GM19468 (cell line): ENCODE measurements around the gene CCDC169.
A peak's percentile ranks its signal among the peaks of the same experiment; 100 is the strongest.
"Not testable (repeated sequence)": the region's sequence is repeated elsewhere in the genome, so short reads cannot be mapped to it uniquely, and the experiment has no call there.

Experiments used
- ATAC-seq: cut with Tn5 transposase; IDR thresholded peaks from one replicate; pipeline ENCODE4 v1.9.1; 2021; ENCODE audit warnings: mild to moderate bottlenecking, moderate library complexity, moderate number of reproducible peaks; ENCODE audit not compliant: unreplicated experiment; ENCODE audit errors: extremely low read depth

CCDC169 gene

DNA sequence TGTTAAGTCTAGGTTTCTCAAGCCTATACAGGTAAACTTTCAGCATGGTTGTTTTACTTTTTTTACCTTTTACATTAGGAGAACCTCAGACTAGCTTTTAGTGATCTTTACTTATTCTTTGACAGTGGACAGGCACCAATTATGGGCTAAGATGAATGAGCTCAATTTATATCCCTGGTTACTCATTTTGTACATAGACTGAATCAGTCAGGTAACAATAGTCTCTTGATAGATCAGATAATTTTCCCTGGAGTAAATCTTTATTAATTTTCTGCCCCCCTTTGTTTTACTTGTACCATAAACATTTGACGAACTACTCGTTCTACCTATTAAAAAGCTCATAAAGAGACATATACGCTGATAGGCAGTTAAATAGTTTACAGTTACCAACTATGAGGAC, 25.8 kb upstream of the CCDC169 start:
- no peak for ATAC-seq

GRCh38 chr13:36319793-36320192, 22.2 kb upstream of the CCDC169 start:
- not testable (repeated sequence) for ATAC-seq

DNA sequence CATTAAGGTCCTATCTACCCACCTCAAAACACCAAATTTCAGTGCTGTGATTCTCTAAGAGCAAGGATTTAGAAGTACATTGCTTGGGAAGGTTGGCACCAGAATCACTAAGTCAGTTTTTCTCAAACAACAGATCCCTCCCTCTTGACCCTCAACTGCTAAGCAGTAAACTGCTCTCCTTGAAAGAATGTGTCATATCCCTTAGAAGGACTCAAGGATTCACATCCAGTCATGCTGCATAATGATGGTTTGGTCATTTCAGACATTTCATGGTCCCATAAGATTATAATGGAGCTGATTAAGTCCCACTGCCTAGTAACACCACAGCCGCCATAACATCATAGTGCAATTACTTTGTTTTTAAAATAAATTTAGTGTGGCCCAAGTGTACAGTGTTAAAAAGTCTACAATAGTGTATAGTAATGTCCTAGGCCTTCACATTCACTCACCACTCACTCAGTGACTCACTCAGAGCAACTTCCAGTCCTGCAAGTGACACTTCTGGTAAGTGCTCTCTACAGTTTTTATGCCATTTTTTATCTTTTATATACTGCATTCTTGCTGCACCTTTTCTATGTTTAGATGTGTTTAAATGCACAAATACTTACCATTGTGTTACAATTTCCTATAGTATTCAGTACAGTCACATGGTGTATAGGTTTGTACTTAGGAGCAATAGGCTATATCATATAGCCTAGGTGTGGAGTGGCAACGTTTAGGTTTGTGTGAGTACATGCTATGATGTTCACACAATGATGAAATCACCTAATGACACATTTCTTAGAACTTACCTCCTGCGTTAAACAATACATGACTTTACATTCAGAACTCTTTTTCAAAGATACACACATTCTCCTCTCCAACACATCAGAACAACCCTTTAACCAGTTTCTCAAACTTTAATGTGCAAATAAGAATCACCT, 15.7 kb upstream of the CCDC169 start:
- no peak for ATAC-seq

DNA sequence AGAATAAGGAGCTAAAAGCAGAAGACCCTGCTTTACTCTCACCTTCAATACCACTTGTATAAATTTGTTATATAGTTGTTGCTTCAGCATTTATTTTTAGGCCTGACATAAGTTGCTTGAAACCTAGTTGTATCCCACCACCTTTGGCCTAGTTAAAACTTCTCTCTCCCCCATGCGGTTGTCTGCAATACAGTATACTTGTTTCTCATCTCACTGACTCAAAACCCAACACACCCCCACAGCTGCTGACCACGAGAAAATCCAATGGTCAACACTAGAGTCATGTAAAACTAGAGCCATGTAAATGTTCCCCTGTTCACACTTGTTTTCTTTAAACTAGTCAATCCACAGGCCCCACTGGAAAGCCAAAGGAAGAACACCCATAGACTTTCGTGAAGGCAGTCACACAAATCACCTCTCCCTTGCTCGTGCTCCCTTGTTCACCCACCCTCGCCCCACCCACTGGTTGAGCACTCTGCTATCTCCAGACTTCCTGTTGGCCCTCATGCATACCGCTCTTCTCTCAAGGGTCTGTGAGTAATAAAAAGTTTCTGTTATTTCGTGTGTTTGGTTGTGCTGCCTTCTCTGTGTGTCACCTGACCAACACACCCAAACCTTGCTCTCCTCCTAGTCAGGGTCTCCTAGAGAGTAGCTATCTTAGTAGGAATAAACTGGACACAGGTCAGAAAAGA, 12.9 kb upstream of the CCDC169 start:
- ATAC-seq: no peak

GRCh38 chr13:36302289-36302688, 4.7 kb upstream of the CCDC169 start:
- ATAC-seq: no peak

DNA sequence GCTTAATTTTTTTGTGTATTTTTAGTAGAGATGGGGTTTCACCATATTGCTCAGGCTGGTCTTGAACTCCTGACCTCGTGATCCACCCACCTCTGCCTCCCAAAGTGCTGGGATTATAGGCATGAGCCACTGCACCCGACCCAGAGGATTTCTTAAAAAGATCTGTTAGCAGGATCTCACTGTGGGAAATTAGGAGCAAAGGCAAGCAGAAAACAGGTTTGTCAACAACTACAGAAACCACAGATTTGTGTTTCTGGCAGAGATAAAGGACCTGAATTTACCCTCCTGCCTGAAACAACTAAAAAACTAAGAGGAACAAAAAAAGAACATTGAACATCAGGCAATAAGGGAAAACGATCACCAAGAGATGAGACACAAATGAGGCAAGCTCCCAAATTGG, 1.9 kb upstream of the CCDC169 start:
- not testable (repeated sequence) for ATAC-seq

GRCh38 chr13:36298535-36299068, 988 bp upstream of the CCDC169 start:
- no peak for ATAC-seq

DNA sequence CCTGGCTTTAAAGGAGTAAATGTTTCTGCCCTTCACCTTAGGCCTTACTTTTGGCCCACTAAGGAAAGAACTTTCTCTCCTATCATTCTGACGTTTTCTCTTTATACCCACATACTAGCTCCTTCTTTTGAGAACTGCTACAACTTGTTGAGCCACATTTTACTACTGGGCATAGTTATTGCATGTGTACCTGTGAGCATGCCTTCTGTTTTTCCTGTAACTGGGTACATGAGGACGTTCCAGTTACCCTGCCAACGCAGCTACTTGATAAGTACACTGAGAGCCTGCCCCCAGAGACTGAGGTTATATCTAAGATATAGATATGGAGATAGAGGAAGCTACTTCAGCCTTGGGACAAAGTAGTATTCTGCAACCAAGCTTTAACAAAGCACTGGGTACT, 3.5 kb downstream of the CCDC169 start:
- ATAC-seq: no peak

DNA sequence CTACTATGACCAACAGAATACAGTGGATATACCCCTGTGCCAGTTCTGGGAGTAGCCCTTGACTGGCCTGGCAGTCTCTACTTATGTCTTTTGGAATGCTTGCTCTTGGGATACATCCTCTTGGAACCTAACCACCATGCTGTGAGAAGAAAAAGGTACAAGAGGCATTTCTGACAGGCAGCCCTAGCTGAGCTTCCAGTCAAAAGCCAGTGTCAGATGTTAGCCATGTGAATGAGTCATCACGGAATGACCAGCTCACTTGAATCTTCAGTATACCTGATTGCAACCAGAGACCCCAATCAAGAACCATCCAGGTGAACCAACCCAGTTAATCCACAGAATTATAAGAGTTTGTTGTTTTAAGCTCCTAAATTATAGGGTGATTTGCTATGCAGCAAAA, 4.1 kb downstream of the CCDC169 start:
- ATAC-seq: no peak

- ATAC-seq: no peak
Observed at GRCh38 chr13:36288794-36289391, 8.7 kb downstream of the CCDC169 start.

DNA sequence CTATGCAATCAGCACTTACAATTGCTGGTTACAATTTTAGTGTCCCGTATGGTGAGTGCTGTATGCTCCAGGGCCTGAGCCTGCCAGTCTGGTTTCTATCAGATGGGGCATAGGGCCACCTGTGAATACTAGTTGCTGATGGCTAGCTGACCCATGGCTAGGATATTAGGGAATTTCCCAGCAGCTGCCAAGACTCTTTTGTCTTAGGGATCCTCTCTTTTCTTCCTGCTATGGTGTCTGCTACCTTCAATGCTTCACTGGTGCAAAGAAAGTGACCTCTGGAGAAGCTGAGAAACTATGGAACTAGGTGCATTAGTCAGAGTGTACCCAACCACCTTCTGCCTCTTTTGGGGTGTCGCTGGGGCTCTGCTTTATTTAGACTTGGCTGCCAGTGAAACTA, 11.6 kb downstream of the CCDC169 start:
- ATAC-seq: no peak

DNA sequence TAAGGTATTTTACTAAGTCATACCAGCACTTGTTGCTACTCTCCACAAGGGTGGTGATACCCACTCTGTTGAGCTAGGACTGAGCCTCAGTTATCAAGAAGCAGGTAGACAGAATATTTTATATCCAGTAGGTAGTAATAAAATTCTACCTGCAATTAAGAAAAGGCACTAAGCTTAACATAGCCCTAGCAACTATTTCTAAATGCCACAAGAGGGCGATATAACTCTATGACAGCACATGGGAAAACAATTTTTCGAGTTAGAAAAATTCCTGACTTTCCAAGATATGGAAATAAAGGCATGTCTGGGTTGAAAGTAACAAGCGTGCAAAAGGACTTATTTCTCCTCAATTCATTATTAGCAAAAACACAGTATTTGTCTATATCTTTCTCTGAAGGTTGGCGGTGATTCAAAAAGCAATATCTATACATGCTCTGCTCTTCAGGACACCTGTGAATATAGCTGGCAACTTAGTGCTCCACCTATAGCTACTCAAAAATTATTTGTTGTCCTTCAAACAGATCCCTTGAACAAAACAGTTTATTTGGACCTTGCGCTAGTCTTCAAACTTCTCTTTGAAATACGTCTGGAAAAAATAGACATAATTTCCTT, 14.7 kb downstream of the CCDC169 start:
- peak; percentile 32 for ATAC-seq

DNA sequence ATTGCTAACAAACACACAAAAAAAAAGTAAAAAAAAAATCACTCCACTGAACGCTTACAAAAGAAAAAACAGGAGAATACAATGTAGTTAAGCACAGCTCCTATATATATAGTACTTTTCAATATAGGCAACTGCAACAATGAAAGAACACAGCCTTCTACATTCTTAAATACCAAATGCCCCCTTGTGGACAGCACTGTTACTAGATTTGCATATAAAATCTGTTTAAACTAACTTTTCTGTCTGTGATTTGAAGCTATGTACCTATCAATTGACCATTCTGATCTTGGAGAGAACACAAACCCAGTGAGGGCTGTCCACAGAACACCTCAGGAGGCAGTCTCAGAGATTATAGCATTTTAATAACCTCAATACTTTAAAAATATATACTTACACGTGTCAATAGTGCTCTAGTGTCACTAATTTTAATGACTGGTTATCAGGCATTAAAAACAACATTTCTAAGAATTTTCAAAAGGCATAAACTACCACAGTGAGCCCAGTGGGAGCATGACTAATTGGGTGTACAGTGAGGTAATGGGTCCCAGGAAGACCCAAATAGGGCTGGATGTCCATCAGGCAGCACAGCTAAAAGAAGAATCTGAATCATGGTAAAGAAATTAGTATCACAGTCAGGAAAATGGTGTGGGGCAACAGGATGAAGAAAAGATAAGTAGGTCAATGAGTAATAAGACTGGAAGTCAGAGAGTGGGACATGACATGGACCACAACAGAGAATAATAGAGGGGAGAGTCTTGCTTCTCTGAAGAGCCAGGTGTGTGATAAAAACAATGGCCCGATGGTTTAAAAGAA, 22.2 kb downstream of the CCDC169 start:
- ATAC-seq: no peak

- ATAC-seq: no peak
Observed at GRCh38 chr13:36273431-36273830, 24.2 kb downstream of the CCDC169 start.

GRCh38 chr13:36261976-36262375, 35.6 kb downstream of the CCDC169 start:
- no peak for ATAC-seq

- no peak for ATAC-seq
Observed at GRCh38 chr13:36261011-36261410, 36.6 kb downstream of the CCDC169 start.

DNA sequence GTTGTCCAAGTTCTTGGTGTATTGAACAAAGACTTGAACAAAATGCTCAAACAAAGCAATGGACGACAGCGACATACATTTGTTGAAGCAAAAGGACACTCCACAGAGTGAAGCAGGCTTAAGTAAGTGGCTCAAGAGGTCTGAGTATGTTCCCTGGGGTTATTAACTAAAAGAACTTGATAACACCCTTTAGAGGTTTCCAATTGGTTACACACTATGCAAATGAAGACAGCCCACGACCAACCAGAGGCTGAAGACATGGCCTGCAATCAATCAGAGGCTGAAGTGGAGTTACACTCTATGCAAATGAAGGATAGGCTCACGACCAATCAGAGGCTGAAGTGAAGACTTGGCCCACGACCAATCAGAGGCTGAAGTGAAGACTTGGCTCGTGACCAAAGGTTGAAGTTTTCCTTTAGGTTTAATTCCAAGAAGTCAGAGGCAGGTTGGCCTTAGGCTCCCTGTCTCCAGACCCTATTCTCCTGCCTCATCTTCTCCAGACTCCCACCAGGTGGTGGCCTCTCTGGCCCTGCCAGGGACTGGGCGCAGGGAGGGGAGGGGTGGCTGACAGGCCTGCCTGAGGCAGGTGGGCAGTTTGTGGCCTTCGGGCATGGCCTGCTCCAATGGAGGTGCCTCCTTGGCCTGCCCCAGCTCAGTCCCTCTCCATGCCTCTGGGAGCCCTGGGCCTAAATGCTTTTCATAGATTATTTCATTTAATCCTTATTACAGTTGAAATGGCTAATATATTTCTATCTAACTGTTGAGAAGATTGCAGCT, 38.1 kb downstream of the CCDC169 start:
- no peak for ATAC-seq

DNA sequence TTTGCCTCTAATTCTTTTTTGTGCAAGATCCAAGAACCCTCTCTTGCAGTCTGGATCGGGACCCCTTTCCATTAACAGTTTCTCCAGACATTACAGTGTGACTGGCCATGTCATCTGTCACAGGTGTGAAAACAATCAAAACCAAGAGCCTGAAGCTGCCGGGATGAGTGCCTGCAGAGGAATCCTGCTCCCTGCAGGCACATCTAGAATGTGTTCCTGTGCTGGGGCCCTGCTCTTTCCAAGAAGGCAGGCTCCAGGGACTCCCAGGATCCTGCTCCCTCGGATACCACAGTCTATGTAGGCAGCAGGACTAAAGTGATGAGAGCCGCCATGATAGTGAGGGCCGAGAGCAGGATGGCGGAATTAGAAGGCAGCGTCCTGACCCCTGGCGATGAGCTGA, 38.8 kb downstream of the CCDC169 start:
- no peak for ATAC-seq

DNA sequence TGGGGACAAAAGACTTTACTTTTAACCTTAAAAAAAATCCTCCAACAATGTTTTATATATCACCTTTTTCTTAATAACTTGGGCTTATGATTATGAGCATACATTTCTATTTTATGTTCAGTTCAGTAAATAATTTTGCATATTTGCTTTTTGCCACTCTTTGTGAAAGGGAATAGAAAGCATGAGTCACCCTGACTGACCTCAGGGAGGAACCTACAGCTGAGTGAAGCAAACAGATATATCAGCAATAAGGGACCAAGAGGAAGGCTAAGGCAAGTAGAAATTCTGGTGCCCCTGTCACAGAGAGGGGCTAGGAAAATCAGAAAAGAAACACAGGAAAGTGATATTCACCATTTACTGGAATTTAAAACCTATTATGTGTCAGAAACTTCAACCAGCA, 46.1 kb downstream of the CCDC169 start:
- ATAC-seq: no peak
